PC-3 (cell line): ENCODE data around the gene SLC6A16. TPM values are rescaled to one million over a fixed set of nuclear protein-coding genes. Genes with fewer than 3 reads are reported as not detected.

ENCODE experiments used
- ATAC-seq: fragments of 200-7000 bp; cut with Tn5 transposase; 2 replicates; pipeline ENCODE4 v1.9.1; 2020; ENCODE audit warnings: mild to moderate bottlenecking, moderate library complexity
- BruUV-seq: library from RNA; stranded (reverse); fragments of 400-500 nt; replicated peaks from 2 replicates; lab custom pipeline; 2021; lab: Mats Ljungman, UMichigan
- CTCF ChIA-PET: fragments of 300-600 bp; sonication (Branson Sonifier 250); formaldehyde crosslinking; loops from one replicate; lab custom pipeline; 2022; ENCODE audit warnings: antibody characterized with exemption; lab: Charles Lee
- POLR2A ChIA-PET: fragments of 300-600 bp; sonication (Branson Sonifier 250); formaldehyde crosslinking; loops from one replicate; lab custom pipeline; 2022; ENCODE audit warnings: antibody characterized with exemption; ENCODE audit not compliant: unreplicated experiment; lab: Charles Lee
- DNase-seq: peaks from one replicate; pipeline ENCODE4 v3.0.0-alpha.2; 2015
- H2AFZ ChIP-seq: fragments of 300-600 bp; sonication (generic); 2 replicates; pipeline ENCODE4 v1.6.0; 2016; ENCODE audit warnings: antibody characterized with exemption, low read length
- H3F3A ChIP-seq: fragments of 300-600 bp; sonication (generic); one replicate; pipeline ENCODE4 v1.6.0; 2017; ENCODE audit warnings: antibody characterized with exemption, low read length, control low read depth, mild to moderate bottlenecking; ENCODE audit not compliant: unreplicated experiment
- H3K27ac ChIP-seq: fragments of 300-600 bp; sonication (generic); 2 replicates; pipeline ENCODE4 v1.5.1; 2016; ENCODE audit warnings: mild to moderate bottlenecking, low read length
- H3K27me3 ChIP-seq: fragments of 300-600 bp; sonication (generic); 2 replicates; pipeline ENCODE4 v1.6.1; 2016; ENCODE audit warnings: low read length, mixed read lengths
- H3K36me3 ChIP-seq: fragments of 300-600 bp; sonication (generic); 2 replicates; pipeline ENCODE4 v1.6.1; 2016; ENCODE audit warnings: low read depth, mixed run types, low read length, mixed read lengths
- H3K4me1 ChIP-seq: fragments of 300-600 bp; sonication (generic); 2 replicates; pipeline ENCODE4 v1.5.1; 2016; ENCODE audit warnings: low read length; ENCODE audit not compliant: insufficient read depth
- H3K4me2 ChIP-seq: fragments of 300-600 bp; sonication (generic); 2 replicates; pipeline ENCODE4 v1.6.0; 2016; ENCODE audit warnings: low read length
- H3K4me3 ChIP-seq: fragments of 300-600 bp; sonication (generic); 2 replicates; pipeline ENCODE4 v1.5.1; 2016; ENCODE audit warnings: mild to moderate bottlenecking, low read length, mixed read lengths
- H3K79me2 ChIP-seq: fragments of 300-600 bp; sonication (generic); 2 replicates; pipeline ENCODE4 v1.6.1; 2017; ENCODE audit warnings: low read length, mixed read lengths
- H3K9ac ChIP-seq: fragments of 300-600 bp; sonication (generic); 2 replicates; pipeline ENCODE4 v1.6.0; 2016; ENCODE audit warnings: mild to moderate bottlenecking, low read length
- H3K9me2 ChIP-seq: fragments of 300-600 bp; sonication (generic); replicated peaks from 2 replicates; pipeline ENCODE4 v1.6.1; 2016; ENCODE audit warnings: mixed run types, low read length, mixed read lengths
- H3K9me3 ChIP-seq: fragments of 300-600 bp; sonication (generic); 2 replicates; pipeline ENCODE4 v1.6.1; 2016; ENCODE audit warnings: low read length, mixed read lengths
- H4K20me1 ChIP-seq: fragments of 300-600 bp; sonication (generic); 2 replicates; pipeline ENCODE4 v1.6.1; 2016; ENCODE audit warnings: low read length, mixed read lengths
- CTCF ChIP-seq: fragments of 300-600 bp; sonication (generic); conservative IDR thresholded peaks from 2 replicates; pipeline ENCODE4 v1.5.1; 2017; ENCODE audit warnings: antibody characterized with exemption, low read depth, mild to moderate bottlenecking, low read length
- EZH2 ChIP-seq: fragments of 300-600 bp; sonication (generic); IDR thresholded peaks from one replicate; pipeline ENCODE4 v1.6.1; 2017; ENCODE audit warnings: antibody characterized with exemption, mild to moderate bottlenecking, low read length; ENCODE audit not compliant: unreplicated experiment
- EZH2phosphoT487 ChIP-seq: fragments of 300-600 bp; sonication (generic); IDR thresholded peaks from 2 replicates; pipeline ENCODE4 v1.6.1; 2018; ENCODE audit warnings: mild to moderate bottlenecking, antibody characterized with exemption, low read length, borderline replicate concordance
- intact Hi-C: fragments of 100-400 bp; cut with micrococcal nuclease; formaldehyde crosslinking; loops from 2 replicates; pipeline ENCODE4 v1.9.0; 2023
- total RNA-seq: library from RNA; depleted of rRNA; stranded (reverse); fragments of >200 nt; gene quantifications from 2 replicates; pipeline ENCODE4 v1.2.3, GENCODE V29; 2014

Gene SLC6A16
- total RNA-seq, 1 experiment from 2014 or later = not detected

DNA sequence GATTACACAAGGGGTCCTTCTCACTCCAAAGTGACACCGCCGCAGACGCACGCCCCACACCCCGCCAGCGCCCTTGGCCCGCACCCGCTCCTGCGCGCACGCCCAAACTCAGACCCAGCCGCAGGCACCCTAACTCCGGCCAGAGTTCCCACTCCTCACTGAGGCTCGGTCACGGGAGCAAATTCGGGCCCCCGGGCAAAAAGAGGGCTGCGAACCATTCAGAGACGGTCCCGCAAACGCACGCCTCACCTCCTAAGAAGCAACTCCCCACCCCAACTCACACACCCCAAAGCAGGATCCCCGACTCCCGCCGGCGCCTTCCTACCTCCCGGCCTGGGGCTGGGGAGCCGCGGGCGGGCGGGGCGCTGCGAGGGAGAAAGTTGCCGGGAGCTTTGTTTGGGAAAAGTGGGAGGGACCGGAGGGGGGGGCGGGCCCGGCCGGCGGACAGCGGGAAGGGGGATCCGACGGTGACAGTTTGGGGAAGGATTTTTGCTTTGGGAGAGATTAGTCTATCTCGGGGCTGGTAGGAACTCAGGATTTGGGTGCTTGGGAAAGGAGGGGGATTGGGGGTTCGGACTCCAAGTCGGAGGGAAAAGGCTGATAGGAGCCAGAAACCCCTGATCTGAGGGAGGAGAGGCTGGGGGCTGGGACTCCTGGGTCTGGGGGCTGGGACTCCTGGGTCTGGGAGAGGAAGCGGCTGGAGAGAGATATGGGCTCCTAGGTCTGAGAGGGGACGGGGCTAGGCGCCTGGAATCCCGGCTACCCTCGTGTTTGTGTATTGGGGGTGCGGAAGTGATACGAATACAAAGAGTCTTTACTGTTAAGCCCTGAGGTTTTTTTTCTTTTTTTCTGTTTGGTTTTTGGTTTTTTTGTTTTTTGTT lies 37.3 kb upstream of the SLC6A16 start, which contains the start of gene TEAD2:
Gene TEAD2 (minus strand): TSS at position 369 of the 881 bp plus-strand sequence. CDS start 2,341 bp downstream, outside the sequence.
- peak; percentile 13 for ATAC-seq
- H3K9me2 ChIP-seq = no peaks in the 10 kb centered on the region
- peak within 1 kb of the TSS; percentile 95 for H3K4me2 ChIP-seq
- peaks cover 7% of the 10 kb centered on the region for H3F3A ChIP-seq
- H3K27me3 ChIP-seq = no peaks in the 10 kb centered on the region
- peak within 1 kb of the TSS; percentile 84 for H3K9ac ChIP-seq
- intact Hi-C loops = loop anchor here (2.0 kb wide), 1 partner anchor 31 kb away; no protein-coding TSS in a partner anchor
- BruUV-seq = TSS peak; percentile 20
- H3K36me3 ChIP-seq = peaks cover 6% of the 10 kb centered on the region
- ChIA-PET CTCF (interaction anchor here (0.6 to 0.7 kb wide), 3 partner anchors 79 to 90 kb away, joined by 3 to 8 read pairs (median 4); partner anchors contain the start of gene PIH1D1), POLR2A (interaction anchor here (0.5 to 1.0 kb wide), 4 partner anchors 16 to 369 kb away, joined by 4 to 13 read pairs (median 8); partner anchors contain the start of gene GYS1)
- H2AFZ ChIP-seq = peak within 1 kb of the TSS; percentile 90
- peaks cover 6% of the 10 kb centered on the region; the same call in 1 of the 2 replicates for H3K79me2 ChIP-seq
- peak within 1 kb of the TSS; percentile 83 for H3K4me3 ChIP-seq
- H3K4me1 ChIP-seq = peaks cover 11% of the 10 kb centered on the region
- peak within 1 kb of the TSS; percentile 15 for H3K27ac ChIP-seq
- peak; percentile 63 for DNase-seq
- no peaks in the 10 kb centered on the region for H4K20me1 ChIP-seq
- no peak for TF ChIP-seq EZH2phosphoT487
- TF ChIP-seq EZH2 = no peak
- TF ChIP-seq CTCF = no peak
- no peaks in the 10 kb centered on the region for H3K9me3 ChIP-seq

DNA sequence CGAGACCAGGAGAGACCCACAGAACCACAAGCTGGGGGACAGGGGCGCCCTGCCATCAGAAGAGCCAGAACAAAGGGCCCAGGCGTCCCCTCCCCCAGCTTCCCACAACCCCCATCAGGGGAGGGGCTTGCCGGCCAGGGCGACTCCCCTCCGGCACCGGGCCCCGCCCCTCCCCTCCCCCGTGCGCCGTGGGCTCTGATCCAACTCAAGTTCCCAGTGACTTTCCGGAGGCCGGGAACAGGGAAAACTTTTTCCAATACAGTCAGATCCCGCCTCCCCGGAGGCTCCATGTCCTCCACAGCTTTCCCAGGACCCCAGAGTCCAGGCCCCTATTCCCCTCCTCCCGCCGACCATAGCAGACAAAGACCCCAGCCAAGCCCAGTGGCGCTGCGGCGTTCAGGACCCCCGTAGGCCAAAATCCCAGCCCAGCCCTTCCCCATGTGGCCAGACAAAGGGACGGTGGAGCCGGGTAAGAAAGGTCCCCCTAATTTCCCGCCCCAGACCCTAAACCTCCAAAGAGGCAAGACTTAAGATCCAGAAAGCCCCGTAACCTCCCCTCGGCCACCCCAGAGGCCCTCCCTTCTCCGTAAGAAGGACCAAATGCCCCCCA lies 36.6 kb upstream of the SLC6A16 start:
- peak overlapping the region; percentile 95 for H3K4me2 ChIP-seq
- DNase-seq = peak; percentile 80
- H3K9me2 ChIP-seq = no peaks in the 10 kb centered on the region
- no peaks in the 10 kb centered on the region for H3K27me3 ChIP-seq
- peaks cover 6% of the 10 kb centered on the region; the same call in 1 of the 2 replicates for H3K79me2 ChIP-seq
- H3K36me3 ChIP-seq = peaks cover 6% of the 10 kb centered on the region
- H3K4me3 ChIP-seq = peak overlapping the region; percentile 83
- BruUV-seq = TSS peak; percentile 54
- H3K4me1 ChIP-seq = peaks cover 11% of the 10 kb centered on the region
- ChIA-PET CTCF (interaction anchor here (0.6 kb wide), 2 partner anchors 80 to 90 kb away, joined by 4 to 8 read pairs; partner anchors contain the start of gene PIH1D1), POLR2A (interaction anchor here (0.6 to 1.0 kb wide), 3 partner anchors 17 to 90 kb away, joined by 4 to 13 read pairs (median 12); no protein-coding TSS in a partner anchor)
- peak; percentile 7 for ATAC-seq
- peak overlapping the region; percentile 90 for H2AFZ ChIP-seq
- H3K9ac ChIP-seq = peak overlapping the region; percentile 84
- intact Hi-C loops = loop anchor here (2.0 kb wide), 1 partner anchor 31 kb away; no protein-coding TSS in a partner anchor
- no peaks in the 10 kb centered on the region for H4K20me1 ChIP-seq
- H3F3A ChIP-seq = peaks cover 7% of the 10 kb centered on the region
- peak overlapping the region; percentile 15; the same call in 1 of the 2 replicates for H3K27ac ChIP-seq
- TF ChIP-seq CTCF (no peak), EZH2phosphoT487 (no peak), EZH2 (no peak)
- no peaks in the 10 kb centered on the region for H3K9me3 ChIP-seq
